Kidney (tissue), 14 donors: ENCODE data around the gene ISCU. TPM values are rescaled to one million over a fixed set of nuclear protein-coding genes. Genes with fewer than 3 reads are reported as not detected.

Experiments used
- DNase-seq, 5 donors: peaks; one replicate each; pipeline ENCODE4 v3.0.0-alpha.2; 2013 to 2020
- FAIRE-seq: peaks from 2 replicates; lab custom pipeline; 2012; peaks lifted over from hg19 to GRCh38; lab: Jason Lieb, UNC
- H3K27ac ChIP-seq, 2 donors: one replicate each; pipeline ENCODE4 v1.7.0; 2013; ENCODE audit warnings: low read depth in 2 of 2, low read length in 2 of 2, inconsistent platforms in 1 of 2
- H3K27me3 ChIP-seq: one replicate; pipeline ENCODE4 v1.7.1; 2013; ENCODE audit warnings: low read length, inconsistent platforms; ENCODE audit not compliant: control insufficient read depth, insufficient read depth
- H3K36me3 ChIP-seq, 3 donors: one replicate each; pipeline versions ENCODE4 v1.7.0 to v1.7.1; 2013; ENCODE audit warnings: low read length in 3 of 3, control low read depth in 1 of 3, inconsistent platforms in 1 of 3; ENCODE audit not compliant: insufficient read depth in 3 of 3, control insufficient read depth in 2 of 3
- H3K4me1 ChIP-seq, 3 donors: one replicate each; pipeline versions ENCODE4 v1.7.0 to v1.7.1; 2013; ENCODE audit warnings: low read length in 3 of 3, inconsistent platforms in 1 of 3, low read depth in 1 of 3; ENCODE audit not compliant: control insufficient read depth in 2 of 3, insufficient read depth in 2 of 3
- H3K4me3 ChIP-seq, 3 donors: one replicate each; pipeline versions ENCODE4 v1.7.0 to v1.8.1; 2013; ENCODE audit warnings: low read length in 3 of 3, control low read depth in 1 of 3, inconsistent platforms in 1 of 3
- H3K9ac ChIP-seq, 3 donors: one replicate each; pipeline versions ENCODE4 v1.7.0 to v1.7.1; 2013; ENCODE audit warnings: low read length in 3 of 3, control low read depth in 1 of 3, inconsistent platforms in 1 of 3
- H3K9me3 ChIP-seq, 3 donors: one replicate each; pipeline versions ENCODE4 v1.7.0 to v1.7.1; 2013; ENCODE audit warnings: low read length in 3 of 3, control low read depth in 1 of 3, inconsistent platforms in 1 of 3; ENCODE audit not compliant: control insufficient read depth in 2 of 3, insufficient read depth in 1 of 3
- intact Hi-C: fragments of 100-400 bp; cut with DNase I; formaldehyde crosslinking; loops from one replicate; pipeline ENCODE4 v1.11.1; 2022
- polyA plus RNA-seq: library from polyadenylated mRNA; stranded (reverse); fragments of 350-450 nt; fragmentation: Illumina TruSeq; extraction: RNeasy Lipid Tissue Mini Kit (QIAGEN cat#74804); gene quantifications from one replicate; pipeline ENCODE4 v1.2.3, GENCODE V29; 2014; ENCODE audit warnings: low read depth, low replicate concordance; ENCODE audit not compliant: insufficient read depth
- total RNA-seq: library from RNA; stranded (reverse); fragmentation: NEBNext Ultra II Directional; extraction: Animal tissue kit (Norgen Biotek cat#: 25700); gene quantifications from one replicate; pipeline ENCODE4 v1.2.1, GENCODE V29; 2021
- TF ChIP-seq, protein P1 (sequence below): IDR thresholded peaks from 3 replicates; pipeline ENCODE4 v1.5.1; 2012; ENCODE audit warnings: mild to moderate bottlenecking, moderate library complexity, borderline replicate concordance; ENCODE audit not compliant: insufficient read depth; ENCODE audit errors: extremely low read depth
- donor health status: control.
- donor health status: control.
- donor health status: control.
- donor health status: control.
- donor health status: control.
- donor health status: DM: yes; HTN: yes; CAD: no.
- donor health status: Normal renal cell carcinoma (clear cell type).

ISCU gene
- total and polyA plus RNA-seq, 2 donors from 2014 or later: 183 to 511 TPM

DNA sequence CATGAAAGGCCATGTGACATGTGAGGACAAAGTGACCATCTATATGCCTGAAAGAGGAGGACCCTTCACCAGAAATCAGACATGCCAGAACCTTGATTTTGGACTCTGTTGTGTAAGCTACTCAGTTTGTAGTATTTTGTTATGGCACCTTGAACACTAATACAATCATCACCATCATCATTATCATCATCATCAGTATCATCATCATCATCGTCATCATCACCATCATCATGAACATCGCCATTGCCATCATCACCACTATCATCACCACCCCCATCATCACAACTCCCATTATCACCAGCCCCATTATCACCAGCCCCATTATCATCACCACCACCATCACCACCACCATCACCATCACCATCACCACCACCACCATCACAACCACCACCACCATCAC lies 15.9 kb downstream of the ISCU start:
- no peak overlapping the region for H3K9ac ChIP-seq
- TF ChIP-seq, protein P1, sequence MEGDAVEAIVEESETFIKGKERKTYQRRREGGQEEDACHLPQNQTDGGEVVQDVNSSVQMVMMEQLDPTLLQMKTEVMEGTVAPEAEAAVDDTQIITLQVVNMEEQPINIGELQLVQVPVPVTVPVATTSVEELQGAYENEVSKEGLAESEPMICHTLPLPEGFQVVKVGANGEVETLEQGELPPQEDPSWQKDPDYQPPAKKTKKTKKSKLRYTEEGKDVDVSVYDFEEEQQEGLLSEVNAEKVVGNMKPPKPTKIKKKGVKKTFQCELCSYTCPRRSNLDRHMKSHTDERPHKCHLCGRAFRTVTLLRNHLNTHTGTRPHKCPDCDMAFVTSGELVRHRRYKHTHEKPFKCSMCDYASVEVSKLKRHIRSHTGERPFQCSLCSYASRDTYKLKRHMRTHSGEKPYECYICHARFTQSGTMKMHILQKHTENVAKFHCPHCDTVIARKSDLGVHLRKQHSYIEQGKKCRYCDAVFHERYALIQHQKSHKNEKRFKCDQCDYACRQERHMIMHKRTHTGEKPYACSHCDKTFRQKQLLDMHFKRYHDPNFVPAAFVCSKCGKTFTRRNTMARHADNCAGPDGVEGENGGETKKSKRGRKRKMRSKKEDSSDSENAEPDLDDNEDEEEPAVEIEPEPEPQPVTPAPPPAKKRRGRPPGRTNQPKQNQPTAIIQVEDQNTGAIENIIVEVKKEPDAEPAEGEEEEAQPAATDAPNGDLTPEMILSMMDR: no peak
- no peaks in the 10 kb centered on the region for H3K27me3 ChIP-seq
- FAIRE-seq: no peak
- DNase-seq: no peak
- H3K4me1 ChIP-seq: peaks cover 0 to 3% (median 0%) of the 10 kb centered on the region in 3 donors
- intact Hi-C loops: loop anchor here (10.0 kb wide), 1 partner anchor 217 kb away; no protein-coding TSS in a partner anchor
- H3K36me3 ChIP-seq: no peaks in the 10 kb centered on the region
- no peak overlapping the region for H3K4me3 ChIP-seq
- no peaks in the 10 kb centered on the region for H3K9me3 ChIP-seq
- no peak overlapping the region for H3K27ac ChIP-seq

DNA sequence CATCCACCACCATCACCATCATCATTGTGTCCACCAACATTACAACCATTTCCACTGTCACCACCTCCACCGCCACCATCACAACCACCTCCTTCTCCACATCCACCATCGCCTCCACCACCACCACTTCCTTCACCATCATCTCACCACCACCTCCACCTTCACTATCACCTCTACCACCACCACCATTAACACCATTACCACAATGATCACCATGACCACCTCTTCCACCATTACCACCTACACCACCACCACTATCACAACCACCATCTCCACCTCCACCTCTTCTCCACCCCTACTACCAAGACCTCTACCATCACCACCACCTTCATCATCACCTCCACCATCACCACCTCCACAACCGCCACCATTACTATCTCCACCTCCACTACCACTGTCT lies 16.4 kb downstream of the ISCU start:
- no peaks in the 10 kb centered on the region for H3K36me3 ChIP-seq
- TF ChIP-seq, protein P1: no peak
- no peaks in the 10 kb centered on the region for H3K9me3 ChIP-seq
- DNase-seq (no peak), FAIRE-seq (no peak)
- no peak overlapping the region for H3K4me3 ChIP-seq
- peaks cover 0 to 6% (median 0%) of the 10 kb centered on the region in 3 donors for H3K4me1 ChIP-seq
- intact Hi-C loops: loop anchor here (10.0 kb wide), 1 partner anchor 216 kb away; no protein-coding TSS in a partner anchor
- no peaks in the 10 kb centered on the region for H3K27me3 ChIP-seq
- H3K9ac ChIP-seq: no peak overlapping the region
- H3K27ac ChIP-seq: no peak overlapping the region

DNA sequence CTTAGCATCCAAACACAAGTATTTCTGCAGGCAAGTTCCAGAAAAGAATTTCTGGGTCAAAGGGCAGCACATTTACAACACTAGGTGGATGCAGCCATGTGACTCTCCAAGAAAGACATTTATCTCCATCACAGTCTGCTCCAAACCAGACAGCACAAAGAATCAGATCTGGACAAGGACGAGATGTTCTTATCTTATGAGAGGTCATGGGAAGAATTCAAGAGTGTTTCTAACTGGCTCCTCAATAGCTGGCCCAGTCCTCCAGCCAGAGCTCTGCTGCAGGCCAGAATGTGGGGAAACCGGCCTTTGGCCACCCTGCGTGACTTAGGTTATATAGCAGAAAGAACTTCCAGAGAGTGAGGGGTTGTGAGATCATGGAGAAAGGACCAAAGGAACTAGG lies 18.1 kb downstream of the ISCU start:
- H3K36me3 ChIP-seq: no peaks in the 10 kb centered on the region
- H3K4me3 ChIP-seq: no peak overlapping the region
- H3K9ac ChIP-seq: no peak overlapping the region
- intact Hi-C loops: no loop called here
- no peaks in the 10 kb centered on the region for H3K27me3 ChIP-seq
- DNase-seq (peak in 1 of 5 donors; percentile 71), FAIRE-seq (no peak)
- no peaks in the 10 kb centered on the region for H3K9me3 ChIP-seq
- no peak overlapping the region for H3K27ac ChIP-seq
- H3K4me1 ChIP-seq: peaks cover 0 to 7% (median 0%) of the 10 kb centered on the region in 3 donors
- TF ChIP-seq, protein P1: no peak
